ENCODE data around the gene KCNQ1. TPM values are rescaled to one million over a fixed set of nuclear protein-coding genes. Genes with fewer than 3 reads are reported as not detected.
A peak's percentile ranks its signal among the peaks of the same experiment; 100 is the strongest.

The KCNQ1 gene
- total and polyA plus RNA-seq, 9 of the 15 experiments (the other 6 are each of a cell fraction or from before 2014, with no cell fraction given): 0.44 TPM; not detected in 8

GRCh38 chr11:2883979-2884815 is 439.4 kb downstream of the KCNQ1 start:
- Histone ChIP-seq H3K36me3 (ENCODE audit: control insufficient read depth, insufficient read depth, low read length) (no peaks in the 10 kb centered on the region), H3K9me1 (ENCODE audit: control insufficient read depth, insufficient read depth, low read length) (no peaks in the 10 kb centered on the region), H3K4me1 (replicated peaks in 1 of 2; ENCODE audit: control insufficient read depth in 2 of 2, insufficient read depth in 2 of 2, low read length in 2 of 2) (peaks cover 12 to 70% of the 10 kb centered on the region in 2 experiments; a peak in 4 of 5 replicates), H3K9me3 (replicated peaks; ENCODE audit: control insufficient read depth, insufficient read depth, low read depth, low read length) (no peaks in the 10 kb centered on the region), H3K9ac (ENCODE audit: insufficient read depth in 1 of 2, low read depth in 2 of 2, low read length in 2 of 2) (peak overlapping the region; percentile 47 to 91; a peak in 3 of 4 replicates), H4K20me1 (replicated peaks; ENCODE audit: control insufficient read depth, insufficient read depth, low read length) (no peaks in the 10 kb centered on the region), H3K27ac (ENCODE audit: extremely low read depth, low read depth, low read length) (peak overlapping the region; percentile 41; the same call in 1 of the 3 replicates), H2AFZ (ENCODE audit: low read depth, low read length) (peak overlapping the region; percentile 35; the same call in 1 of the 2 replicates), H3K4me3 (peak overlapping the region; percentile 59), H3K27me3 (ENCODE audit: control insufficient read depth in 2 of 2, insufficient read depth in 2 of 2, low read length in 2 of 2) (0 out of 5 replicates have a peak, but pooled peaks cover 0 to 5% of the 10 kb centered on the region in 2 experiments), H3K79me2 (ENCODE audit: control insufficient read depth, insufficient read depth, low read length) (no peaks in the 10 kb centered on the region), H3K4me2 (ENCODE audit: insufficient read depth, low read length) (peak overlapping the region; percentile 57)
- POLR2A ChIA-PET: interaction anchor here (0.6 to 2.0 kb wide), 9 partner anchors 28 to 813 kb away, joined by 3 to 10 read pairs (median 3); partner anchors contain the start of genes KCNQ1OT1 and PHLDA2
- no TSS peak for BruUV-seq (replicated peaks)
- DNase-seq (ENCODE audit: extremely low read depth in 1 of 4, low spot score in 3 of 4): peak; percentile 44 to 70 (median 62)
- peak; percentile 4; the same call in 1 of the 3 replicates for ATAC-seq
- CTCF ChIA-PET (ENCODE audit: low intra/inter-chr PET ratio): interaction anchor here (1.0 to 10.6 kb wide), 3 partner anchors 46 to 350 kb away, joined by 3 to 228 read pairs (median 4); no protein-coding TSS in a partner anchor
- in situ Hi-C loops (cut with MboI): no loop called here
- intact Hi-C loops (cut with micrococcal nuclease): loop anchor here (2.0 to 10.0 kb wide), 2 partner anchors 15 to 319 kb away; no protein-coding TSS in a partner anchor
- 2% methylated on average over 40 of the region's 119 CpGs for WGBS (ENCODE audit: insufficient coverage, low coverage, missing lambda C conversion rate)
- FAIRE-seq: no peak
- TF ChIP-seq ZFP91 (CRISPR knock-in tag; IDR thresholded peaks at IDR 0.05) (peak; percentile 85), HEY1 (CRISPR knock-in tag; IDR thresholded peaks at IDR 0.05; ENCODE audit: borderline replicate concordance) (no peak), CXXC5 (CRISPR knock-in tag; IDR thresholded peaks at IDR 0.05) (peak; percentile 43), HNRNPLL (IDR thresholded peaks at IDR 0.05; ENCODE audit: low read depth, low read length, poor library complexity, severe bottlenecking) (peak; percentile 19), SUPT5H (IDR thresholded peaks at IDR 0.05) (no peak), ZBTB7A (IDR thresholded peaks at IDR 0.05; ENCODE audit: borderline replicate concordance, control insufficient read depth, low read depth, low read length) (peak; percentile 78; the same call in 1 of the 2 replicates), MAZ (CRISPR knock-in tag; conservative IDR thresholded peaks at IDR 0.05 in 1 of 2, IDR thresholded peaks at IDR 0.05 in 1 of 2) (peak in 1 of 2 experiments; percentile 55; a peak in 1 of 4 replicates), ZNF232 (CRISPR knock-in tag; IDR thresholded peaks at IDR 0.05) (no peak), PCBP1 (IDR thresholded peaks at IDR 0.05; ENCODE audit: low read depth, low read length, poor library complexity, severe bottlenecking) (peak; percentile 51), NRF1 (conservative IDR thresholded peaks at IDR 0.05 in 1 of 2, IDR thresholded peaks at IDR 0.05 in 1 of 2) (0 out of 4 replicates have a peak, but pooled peaks of 1 of the 2 experiments have one; percentile 24), HMGN3 (IDR thresholded peaks at IDR 0.05; ENCODE audit: borderline replicate concordance, extremely low read depth, insufficient read length, low read depth, low read length) (peak; percentile 22)
- TF ChIP-seq, protein P1, sequence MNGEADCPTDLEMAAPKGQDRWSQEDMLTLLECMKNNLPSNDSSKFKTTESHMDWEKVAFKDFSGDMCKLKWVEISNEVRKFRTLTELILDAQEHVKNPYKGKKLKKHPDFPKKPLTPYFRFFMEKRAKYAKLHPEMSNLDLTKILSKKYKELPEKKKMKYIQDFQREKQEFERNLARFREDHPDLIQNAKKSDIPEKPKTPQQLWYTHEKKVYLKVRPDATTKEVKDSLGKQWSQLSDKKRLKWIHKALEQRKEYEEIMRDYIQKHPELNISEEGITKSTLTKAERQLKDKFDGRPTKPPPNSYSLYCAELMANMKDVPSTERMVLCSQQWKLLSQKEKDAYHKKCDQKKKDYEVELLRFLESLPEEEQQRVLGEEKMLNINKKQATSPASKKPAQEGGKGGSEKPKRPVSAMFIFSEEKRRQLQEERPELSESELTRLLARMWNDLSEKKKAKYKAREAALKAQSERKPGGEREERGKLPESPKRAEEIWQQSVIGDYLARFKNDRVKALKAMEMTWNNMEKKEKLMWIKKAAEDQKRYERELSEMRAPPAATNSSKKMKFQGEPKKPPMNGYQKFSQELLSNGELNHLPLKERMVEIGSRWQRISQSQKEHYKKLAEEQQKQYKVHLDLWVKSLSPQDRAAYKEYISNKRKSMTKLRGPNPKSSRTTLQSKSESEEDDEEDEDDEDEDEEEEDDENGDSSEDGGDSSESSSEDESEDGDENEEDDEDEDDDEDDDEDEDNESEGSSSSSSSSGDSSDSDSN (IDR thresholded peaks at IDR 0.05; ENCODE audit: borderline replicate concordance in 1 of 2, low read depth in 2 of 2, low read length in 2 of 2): 0 out of 4 replicates have a peak, but pooled peaks of 1 of the 2 experiments have one; percentile 20
- TF ChIP-seq, protein P2, sequence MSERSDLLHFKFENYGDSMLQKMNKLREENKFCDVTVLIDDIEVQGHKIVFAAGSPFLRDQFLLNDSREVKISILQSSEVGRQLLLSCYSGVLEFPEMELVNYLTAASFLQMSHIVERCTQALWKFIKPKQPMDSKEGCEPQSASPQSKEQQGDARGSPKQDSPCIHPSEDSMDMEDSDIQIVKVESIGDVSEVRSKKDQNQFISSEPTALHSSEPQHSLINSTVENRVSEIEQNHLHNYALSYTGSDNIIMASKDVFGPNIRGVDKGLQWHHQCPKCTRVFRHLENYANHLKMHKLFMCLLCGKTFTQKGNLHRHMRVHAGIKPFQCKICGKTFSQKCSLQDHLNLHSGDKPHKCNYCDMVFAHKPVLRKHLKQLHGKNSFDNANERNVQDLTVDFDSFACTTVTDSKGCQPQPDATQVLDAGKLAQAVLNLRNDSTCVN (CRISPR knock-in tag; IDR thresholded peaks at IDR 0.05): no peak
